HL-60 (cell line): ENCODE results near the gene UBA6.

ENCODE experiments used
- DNase-seq, 2 experiments: peaks; one replicate each; pipeline ENCODE4 v3.0.0-alpha.2; 2010 to 2020; ENCODE audit warnings: low read depth in 1 of 2, low spot score in 1 of 2
- H3K27ac ChIP-seq: fragments of 250-450 bp; sonication (Bioruptor Pico); replicated peaks from 2 replicates; pipeline ENCODE4 v1.5.1; 2020; ENCODE audit warnings: mild to moderate bottlenecking, moderate library complexity
- H3K27me3 ChIP-seq: fragments of 250-450 bp; sonication (Bioruptor Pico); 2 replicates; pipeline ENCODE4 v1.5.1; 2021; ENCODE audit warnings: mild to moderate bottlenecking, moderate library complexity; ENCODE audit not compliant: insufficient read depth, poor library complexity, severe bottlenecking
- H3K4me3 ChIP-seq: replicated peaks from 2 replicates; pipeline ENCODE4 v1.5.1; 2011; ENCODE audit warnings: mild to moderate bottlenecking, control low read depth, low read length; ENCODE audit not compliant: insufficient read depth
- GABPA ChIP-seq: IDR thresholded peaks from 2 replicates; pipeline ENCODE4 v1.6.1; 2012; ENCODE audit warnings: low read depth
- POLR2AphosphoS5 ChIP-seq: IDR thresholded peaks from 2 replicates; pipeline ENCODE4 v1.6.1; 2012; ENCODE audit warnings: low read depth
- REST ChIP-seq: IDR thresholded peaks from 2 replicates; pipeline ENCODE4 v1.6.1; 2012; ENCODE audit warnings: low read depth; ENCODE audit not compliant: insufficient replicate concordance
- SPI1 ChIP-seq: IDR thresholded peaks from 2 replicates; pipeline ENCODE4 v1.6.1; 2012; ENCODE audit warnings: low read depth, mild to moderate bottlenecking, borderline replicate concordance
- TF ChIP-seq, protein P1 (sequence below): IDR thresholded peaks from one replicate; pipeline ENCODE4 v1.5.1; 2011; ENCODE audit warnings: low read length, control low read depth, inconsistent platforms; ENCODE audit not compliant: insufficient read depth

UBA6 gene

DNA sequence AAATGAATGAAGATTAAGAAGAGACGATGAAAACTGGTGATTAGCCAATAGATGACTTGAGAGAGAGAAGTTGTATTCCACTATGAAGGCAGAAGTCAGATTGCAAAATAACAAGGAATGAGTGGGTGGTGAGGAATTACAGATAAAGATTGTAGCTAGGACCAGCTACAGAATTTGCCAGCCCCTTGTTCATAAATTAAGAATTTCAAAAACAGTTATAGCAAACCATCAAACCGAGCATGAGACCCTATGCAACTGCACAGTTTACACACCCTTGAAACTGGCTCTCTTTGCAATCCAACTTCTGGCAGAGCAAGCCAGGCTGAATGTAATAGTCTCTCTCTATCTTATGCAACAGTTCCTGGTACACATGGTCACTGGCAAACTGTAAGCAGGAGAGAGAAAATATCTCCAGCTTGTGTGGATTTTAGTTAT is 107.2 kb downstream of the UBA6 start:
- no peak overlapping the region for H3K4me3 ChIP-seq
- H3K27ac ChIP-seq, result no peak overlapping the region
- DNase-seq, result no peak
- TF ChIP-seq GABPA (no peak), REST (no peak), SPI1 (no peak)
- H3K27me3 ChIP-seq, result no peaks in the 10 kb centered on the region

DNA sequence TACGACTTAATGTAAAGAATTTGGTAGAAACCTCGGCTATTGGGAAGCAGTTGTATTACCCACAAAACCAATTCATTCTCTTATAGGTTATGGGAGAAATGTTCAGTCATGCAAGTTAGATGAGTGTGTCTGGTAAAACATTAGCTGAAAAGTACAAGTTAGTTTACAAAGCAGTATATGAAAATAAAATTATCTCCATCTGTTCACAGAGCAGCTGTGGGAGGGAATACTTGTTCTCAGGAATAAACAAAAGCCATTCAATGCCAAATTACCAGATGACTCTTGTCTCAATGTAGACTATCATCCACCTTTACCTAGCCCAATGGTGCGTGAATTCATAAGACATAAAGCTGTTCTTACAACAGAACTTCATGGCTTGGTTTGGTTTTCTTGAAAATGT is 113.8 kb downstream of the UBA6 start:
- H3K27me3 ChIP-seq, result no peaks in the 10 kb centered on the region
- H3K4me3 ChIP-seq, result no peak overlapping the region
- no peak for DNase-seq
- no peak overlapping the region for H3K27ac ChIP-seq
- TF ChIP-seq SPI1 (no peak), POLR2AphosphoS5 (no peak), REST (no peak), GABPA (no peak)
- TF ChIP-seq, protein P1, sequence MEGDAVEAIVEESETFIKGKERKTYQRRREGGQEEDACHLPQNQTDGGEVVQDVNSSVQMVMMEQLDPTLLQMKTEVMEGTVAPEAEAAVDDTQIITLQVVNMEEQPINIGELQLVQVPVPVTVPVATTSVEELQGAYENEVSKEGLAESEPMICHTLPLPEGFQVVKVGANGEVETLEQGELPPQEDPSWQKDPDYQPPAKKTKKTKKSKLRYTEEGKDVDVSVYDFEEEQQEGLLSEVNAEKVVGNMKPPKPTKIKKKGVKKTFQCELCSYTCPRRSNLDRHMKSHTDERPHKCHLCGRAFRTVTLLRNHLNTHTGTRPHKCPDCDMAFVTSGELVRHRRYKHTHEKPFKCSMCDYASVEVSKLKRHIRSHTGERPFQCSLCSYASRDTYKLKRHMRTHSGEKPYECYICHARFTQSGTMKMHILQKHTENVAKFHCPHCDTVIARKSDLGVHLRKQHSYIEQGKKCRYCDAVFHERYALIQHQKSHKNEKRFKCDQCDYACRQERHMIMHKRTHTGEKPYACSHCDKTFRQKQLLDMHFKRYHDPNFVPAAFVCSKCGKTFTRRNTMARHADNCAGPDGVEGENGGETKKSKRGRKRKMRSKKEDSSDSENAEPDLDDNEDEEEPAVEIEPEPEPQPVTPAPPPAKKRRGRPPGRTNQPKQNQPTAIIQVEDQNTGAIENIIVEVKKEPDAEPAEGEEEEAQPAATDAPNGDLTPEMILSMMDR, result no peak

- no peak overlapping the region for H3K4me3 ChIP-seq
Measured at GRCh38 chr4:67584496-67584895, 116.5 kb downstream of the UBA6 start.

More at GRCh38 chr4:67584496-67584895, 116.5 kb downstream of the UBA6 start:
- H3K27ac ChIP-seq, result no peak overlapping the region
- TF ChIP-seq, protein P1, result no peak
- TF ChIP-seq SPI1 (no peak), POLR2AphosphoS5 (no peak), REST (no peak), GABPA (no peak)
- DNase-seq, result no peak
- no peaks in the 10 kb centered on the region for H3K27me3 ChIP-seq
